Hematopoietic multipotent progenitor cell treated with erythropoietin and hydrocortisone succinate and interleukin-3 and kit ligand, for 15 days (in vitro differentiated cells): ENCODE data around the gene MFSD12.
"Not testable (repeated sequence)": the region's sequence is repeated elsewhere in the genome, so short reads cannot be mapped to it uniquely, and the experiment has no call there.

Experiments used
- DNase-seq: peaks from one replicate; pipeline ENCODE4 v3.0.0-alpha.2; 2015; ENCODE audit warnings: low spot score

Gene MFSD12

DNA sequence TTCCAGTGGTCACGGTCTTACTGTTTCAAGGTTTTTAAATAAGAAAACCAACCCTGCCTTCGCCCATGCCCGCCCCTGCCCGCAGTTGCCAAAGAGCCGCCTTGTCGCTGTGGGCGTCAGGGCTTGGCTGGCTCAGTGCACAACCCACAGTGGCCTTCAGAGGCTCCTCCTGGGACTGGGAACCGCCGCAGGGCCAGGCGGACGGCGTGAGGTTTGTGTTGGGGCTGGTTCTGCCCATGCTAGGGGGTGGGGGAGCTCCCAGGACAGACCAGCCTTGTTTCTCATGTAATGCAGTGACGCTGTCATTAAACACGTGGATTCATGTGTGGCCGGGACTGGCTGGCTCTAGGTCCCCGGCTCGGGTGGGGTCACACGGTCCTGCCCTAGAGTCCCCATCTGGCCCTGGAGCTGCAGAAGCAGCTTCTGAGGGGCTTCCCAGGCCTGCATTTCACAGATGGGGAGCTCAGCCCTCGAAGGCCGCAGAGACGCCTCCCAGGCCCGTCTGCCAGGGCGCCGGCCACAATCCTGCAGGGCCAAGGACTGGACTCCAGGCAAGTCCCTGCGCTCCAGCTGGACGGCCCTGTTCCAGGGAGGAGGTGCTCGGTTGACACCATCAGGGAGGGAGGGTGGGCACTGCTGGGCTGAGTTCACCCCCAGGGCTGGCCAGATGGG is 20.8 kb downstream of the MFSD12 start:
- no peak for DNase-seq

DNA sequence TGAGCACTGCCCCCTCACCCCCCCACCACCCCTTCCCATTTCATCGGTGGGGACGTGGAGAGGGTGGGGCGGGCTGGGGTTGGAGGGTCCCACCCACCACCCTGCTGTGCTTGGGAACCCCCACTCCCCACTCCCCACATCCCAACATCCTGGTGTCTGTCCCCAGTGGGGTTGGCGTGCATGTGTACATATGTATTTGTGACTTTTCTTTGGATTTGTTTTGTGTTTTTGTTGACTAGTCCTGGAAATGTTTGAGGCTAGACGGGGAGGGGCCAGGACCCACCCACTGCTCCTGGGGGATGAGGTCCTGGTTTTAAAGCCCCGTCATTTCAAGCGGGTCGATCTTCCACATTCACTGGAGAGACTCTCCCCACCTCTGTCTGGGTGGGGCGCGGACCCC is 21.4 kb downstream of the MFSD12 start:
- DNase-seq, result no peak

- DNase-seq, result no peak
Measured at GRCh38 chr19:3535563-3535965, 21.8 kb downstream of the MFSD12 start.

DNA sequence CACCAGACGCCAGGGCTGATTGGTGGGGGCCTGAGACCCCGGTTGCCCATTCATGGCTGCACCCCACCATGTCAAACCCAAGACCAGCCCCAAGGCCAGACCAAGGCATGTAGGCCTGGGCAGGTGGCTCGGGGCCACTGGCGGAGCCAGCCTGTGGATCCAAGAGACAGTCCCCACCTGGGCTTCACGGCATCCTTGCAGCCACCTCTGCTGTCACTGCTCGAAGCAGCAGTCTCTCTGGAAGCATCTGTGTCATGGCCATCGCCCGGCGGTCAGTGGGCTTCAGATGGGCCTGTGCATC is 22.2 kb downstream of the MFSD12 start:
- no peak for DNase-seq

GRCh38 chr19:3534375-3535234 is 22.8 kb downstream of the MFSD12 start:
- no peak for DNase-seq

DNA sequence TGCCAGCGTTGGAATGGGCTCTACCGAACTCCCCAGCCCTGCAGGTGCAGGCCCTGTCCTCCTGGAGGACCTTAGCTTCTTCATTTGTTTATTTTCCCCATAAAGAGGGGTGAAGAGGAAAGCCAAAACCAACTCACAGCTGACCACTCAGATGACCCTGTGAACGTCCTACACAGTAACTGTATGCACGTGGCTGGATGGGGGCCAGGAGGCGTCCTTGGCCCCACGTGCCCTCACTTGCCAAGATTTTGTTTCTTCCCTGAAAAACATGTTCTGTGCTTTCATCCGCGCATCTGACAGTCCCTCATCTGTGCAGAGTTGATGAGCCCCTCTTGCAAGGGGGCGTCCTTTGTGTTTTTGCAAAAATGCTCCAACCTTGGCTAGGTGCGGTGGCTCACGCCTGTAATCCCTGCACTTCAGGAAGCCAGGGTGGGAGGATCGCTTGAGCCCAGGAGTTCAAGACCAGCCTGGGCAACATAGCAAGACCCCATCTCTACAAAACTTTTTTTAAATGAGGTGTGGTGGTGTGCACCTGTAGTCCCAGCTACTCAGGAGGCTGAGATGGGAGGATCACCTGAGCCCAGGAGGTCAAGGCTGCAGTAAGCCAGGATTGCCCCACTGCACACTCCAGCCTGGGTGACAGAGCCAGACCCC is 23.7 kb downstream of the MFSD12 start:
- no peak for DNase-seq

DNA sequence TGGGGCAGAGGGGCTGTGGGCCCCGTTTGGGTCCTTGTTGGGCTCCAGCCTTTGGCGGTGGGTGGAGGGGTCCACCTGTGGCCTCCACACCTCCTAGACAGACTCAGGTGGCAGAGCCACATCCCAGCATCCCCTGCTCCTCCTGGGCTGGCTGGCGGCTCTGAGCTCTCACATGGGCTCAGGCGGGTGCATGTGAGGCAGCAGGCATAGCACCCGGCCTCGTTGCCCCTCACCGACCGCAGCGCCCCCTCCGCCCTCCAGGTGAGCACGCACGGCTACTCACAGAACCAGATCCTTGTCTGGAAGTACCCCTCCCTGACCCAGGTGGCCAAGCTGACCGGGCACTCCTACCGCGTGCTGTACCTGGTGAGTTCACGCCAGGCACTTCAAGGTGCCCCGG is 24.4 kb downstream of the MFSD12 start:
- no peak for DNase-seq

- no peak for DNase-seq
Measured at GRCh38 chr19:3532154-3532786, 25.1 kb downstream of the MFSD12 start.

DNA sequence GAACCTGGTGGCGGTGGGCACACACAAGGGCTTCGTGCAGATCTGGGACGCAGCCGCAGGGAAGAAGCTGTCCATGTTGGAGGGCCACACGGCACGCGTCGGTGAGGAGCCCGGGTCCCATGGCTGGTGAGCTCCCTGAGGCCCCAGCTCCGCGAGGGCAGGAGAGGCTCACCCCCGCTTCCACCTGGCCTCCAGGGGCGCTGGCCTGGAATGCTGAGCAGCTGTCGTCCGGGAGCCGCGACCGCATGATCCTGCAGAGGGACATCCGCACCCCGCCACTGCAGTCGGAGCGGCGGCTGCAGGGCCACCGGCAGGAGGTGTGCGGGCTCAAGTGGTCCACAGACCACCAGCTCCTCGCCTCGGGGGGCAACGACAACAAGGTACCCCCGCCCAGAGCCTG is 25.7 kb downstream of the MFSD12 start:
- DNase-seq, result no peak

GRCh38 chr19:3530389-3530788 is 27.0 kb downstream of the MFSD12 start:
- no peak for DNase-seq

DNA sequence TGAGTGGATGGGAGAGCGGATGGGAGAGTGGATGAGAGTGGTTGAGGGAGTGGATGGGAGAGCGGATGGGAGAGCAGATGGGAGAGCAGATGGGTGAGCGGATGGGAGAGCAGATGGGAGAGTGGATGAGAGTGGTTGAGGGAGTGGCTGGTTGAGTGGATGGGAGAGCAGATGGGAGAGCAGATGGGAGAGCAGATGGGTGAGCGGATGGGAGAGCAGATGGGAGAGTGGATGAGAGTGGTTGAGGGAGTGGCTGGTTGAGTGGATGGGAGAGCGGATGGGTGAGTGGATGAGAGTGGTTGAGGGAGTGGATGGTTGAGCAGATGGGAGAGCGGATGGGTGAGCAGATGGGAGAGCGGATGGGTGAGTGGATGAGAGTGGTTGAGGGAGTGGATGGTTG is 28.1 kb downstream of the MFSD12 start:
- DNase-seq, result not testable (repeated sequence)

DNA sequence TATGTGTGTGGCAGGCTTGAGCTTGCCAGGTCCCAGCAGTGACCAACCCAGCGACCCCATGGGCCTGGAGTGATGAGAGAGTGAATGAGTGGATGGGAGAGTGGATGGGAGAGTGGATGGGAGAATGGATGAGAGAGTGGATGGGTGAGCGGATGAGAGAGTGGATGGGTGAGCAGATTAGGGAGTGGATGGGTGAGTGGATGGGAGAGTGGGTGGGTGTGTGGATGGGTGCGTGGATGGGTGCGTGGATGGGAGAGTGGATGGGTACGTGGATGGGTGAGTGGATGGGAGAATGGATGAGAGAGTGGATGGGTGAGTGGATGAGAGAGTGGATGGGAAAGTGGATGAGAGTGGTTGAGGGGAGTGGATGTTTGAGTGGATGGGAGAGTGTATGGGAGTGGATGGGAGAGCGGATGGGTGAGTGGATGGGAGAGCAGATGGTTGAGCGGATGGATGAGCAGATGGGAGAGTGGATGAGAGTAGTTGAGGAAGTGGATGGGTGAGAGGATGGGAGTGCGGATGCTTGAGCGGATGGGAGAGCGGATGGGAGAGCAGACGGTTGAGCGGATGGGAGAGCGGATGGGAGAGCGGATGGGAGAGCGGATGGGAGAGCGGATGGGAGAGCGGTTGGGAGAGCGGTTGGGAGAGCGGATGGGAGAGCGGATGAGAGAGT is 28.7 kb downstream of the MFSD12 start:
- no peak for DNase-seq

GRCh38 chr19:3528080-3528479 is 29.3 kb downstream of the MFSD12 start:
- DNase-seq, result no peak

- DNase-seq, result no peak
Measured at GRCh38 chr19:3527238-3527910, 30.0 kb downstream of the MFSD12 start.

- DNase-seq, result no peak
Measured at GRCh38 chr19:3526507-3527237, 30.7 kb downstream of the MFSD12 start.

- no peak for DNase-seq
Measured at GRCh38 chr19:3524904-3525451, 32.4 kb downstream of the MFSD12 start.

DNA sequence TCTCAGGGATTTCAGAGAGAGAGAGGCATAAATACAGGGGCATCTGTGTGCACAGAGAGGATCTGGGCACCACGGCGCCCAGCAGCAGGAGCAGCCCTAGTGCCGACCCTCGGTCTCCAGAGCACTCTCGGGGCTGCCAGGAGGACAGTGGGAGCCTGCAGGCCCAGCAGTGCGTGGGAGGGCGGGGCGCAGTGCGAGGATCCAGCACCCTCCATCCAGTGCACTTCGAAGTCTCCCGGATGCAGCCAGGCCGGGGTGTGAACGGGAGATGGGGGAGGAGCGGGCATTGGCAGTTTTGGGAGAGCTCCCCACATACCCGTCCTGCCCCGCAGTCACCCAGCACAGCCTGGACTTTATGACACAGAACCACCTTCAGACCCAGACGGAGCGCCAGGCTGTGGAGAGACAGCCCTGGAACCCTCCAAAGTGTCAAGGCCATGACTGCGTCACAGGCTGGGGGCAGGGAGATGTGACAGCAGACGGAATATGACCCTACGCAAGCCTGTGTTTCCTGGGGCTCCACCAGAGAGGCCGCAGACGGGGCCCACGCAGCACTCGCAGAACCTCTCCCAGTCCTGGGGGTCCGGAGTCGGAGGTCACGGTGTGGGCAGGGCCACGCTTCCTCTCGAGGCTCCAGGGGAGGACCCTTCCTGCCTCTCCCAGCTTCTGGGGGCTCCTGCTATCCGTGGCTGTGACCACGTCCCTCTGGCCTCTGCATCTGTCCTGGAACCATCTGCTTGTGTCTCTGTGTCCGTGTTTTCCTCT is 33.1 kb downstream of the MFSD12 start:
- DNase-seq, result no peak

DNA sequence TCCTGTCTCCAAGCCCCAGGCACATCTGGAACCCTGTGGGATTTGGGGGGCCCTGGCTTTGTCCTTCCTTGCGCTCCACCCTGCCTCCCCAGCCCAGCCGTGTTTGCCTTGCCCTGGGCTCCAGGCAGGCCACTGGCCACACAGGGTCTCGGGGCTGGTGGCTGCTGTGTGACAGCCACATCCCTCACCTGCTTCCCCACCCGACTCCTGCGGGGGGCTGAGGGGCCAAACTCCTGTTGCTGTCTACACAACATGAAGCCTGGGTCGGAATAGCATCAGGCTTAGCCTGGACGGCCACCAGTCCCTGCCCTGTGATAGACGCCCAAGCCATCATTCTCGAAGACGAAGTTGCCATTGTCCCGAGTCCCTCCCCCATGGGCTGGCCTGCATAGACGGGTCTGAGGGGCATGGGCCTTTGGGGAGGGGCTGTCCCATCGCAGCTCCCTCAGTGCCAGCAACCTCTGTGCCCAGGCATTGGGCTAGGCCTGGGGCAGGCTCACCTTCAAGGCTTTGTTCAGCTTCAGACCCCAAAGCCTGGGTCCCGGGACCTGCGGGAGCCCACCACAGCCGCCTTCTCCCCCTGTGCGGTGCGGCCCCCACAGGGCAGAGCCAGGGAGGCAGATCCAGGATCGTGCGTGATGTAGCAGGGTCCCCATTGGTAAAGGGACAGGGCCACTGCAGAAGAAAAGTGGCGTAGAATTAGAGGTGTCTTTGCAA is 33.9 kb downstream of the MFSD12 start:
- no peak for DNase-seq
